HG03196 (cell line): ENCODE data around the gene TRPV6.

Experiments used
- ATAC-seq: cut with Tn5 transposase; IDR thresholded peaks from one replicate; pipeline ENCODE4 v1.9.1; 2021; ENCODE audit not compliant: unreplicated experiment

TRPV6 gene

DNA sequence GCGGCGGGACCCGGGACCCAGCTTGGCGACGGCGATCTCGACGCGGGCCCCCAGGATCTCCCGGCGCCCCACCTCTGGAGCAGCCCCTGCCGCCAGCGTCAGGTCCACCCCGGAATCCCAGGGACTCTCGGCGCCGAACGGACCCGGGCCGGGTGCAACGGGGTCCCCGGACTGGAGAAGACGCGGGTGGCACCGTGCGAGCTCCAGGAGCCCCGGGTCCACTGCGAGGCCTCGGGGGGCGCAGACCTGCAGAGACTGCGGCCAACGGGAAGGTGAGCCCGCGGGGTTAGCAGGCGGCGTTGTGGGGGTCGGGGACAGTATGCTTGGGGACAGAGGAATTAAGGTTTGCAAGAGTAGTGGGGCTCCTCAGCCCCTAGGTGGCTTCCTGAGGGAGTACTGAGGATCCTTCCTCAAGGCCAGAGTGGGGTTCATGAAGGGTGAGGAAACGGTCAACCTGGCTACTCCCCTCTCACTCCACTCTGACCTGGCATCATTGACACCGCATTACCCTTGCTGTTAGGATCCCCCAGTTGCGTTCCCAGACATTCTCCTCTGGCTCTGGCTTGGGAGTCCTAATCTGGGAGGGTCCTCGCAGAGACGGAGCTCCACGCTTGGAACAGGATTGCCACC lies 30.3 kb downstream of the TRPV6 start:
- no peak for ATAC-seq

DNA sequence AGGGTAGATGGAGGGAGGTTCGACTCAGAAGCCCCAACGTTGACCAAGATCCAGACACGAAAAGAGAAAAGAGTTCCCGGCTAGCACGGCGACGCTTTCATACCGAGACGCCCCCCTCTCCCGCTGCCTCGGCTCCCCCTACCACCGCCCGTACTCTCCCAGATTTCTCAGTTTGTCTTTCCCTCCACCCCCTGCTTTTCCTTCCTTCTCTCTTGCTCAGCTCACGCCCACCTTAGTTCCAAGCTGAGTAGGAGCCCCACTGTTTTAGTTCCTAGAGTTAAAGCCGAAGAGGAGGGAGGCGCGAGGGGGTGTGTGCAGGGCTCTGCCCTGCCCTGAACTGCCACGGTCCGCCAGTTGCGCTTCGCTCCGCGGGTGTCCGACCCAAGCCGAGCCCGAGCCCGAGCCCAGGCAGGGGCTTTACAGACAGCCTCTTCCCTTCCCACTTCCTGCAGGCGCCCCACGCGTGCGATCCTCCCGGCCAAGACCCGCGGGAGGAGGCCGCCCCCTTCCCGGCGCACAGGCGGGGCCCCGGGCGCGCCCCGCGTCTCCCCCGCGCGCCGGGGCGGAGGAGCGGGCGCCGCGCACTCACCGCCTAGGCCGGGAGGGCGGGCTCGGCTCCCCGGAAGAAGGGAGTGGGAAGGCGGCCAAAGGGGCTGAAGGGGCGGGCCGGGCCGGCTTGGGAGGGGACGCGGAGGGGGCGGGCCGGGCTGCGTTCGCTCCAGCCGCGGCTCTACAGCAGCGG lies 31.0 kb downstream of the TRPV6 start, which contains the start of gene EPHB6:
TSS of gene EPHB6 (plus strand) at position 705 of the 742 bp plus-strand sequence. CDS start 8,152 bp downstream, outside the sequence.
- peak; percentile 51 for ATAC-seq

- peak; percentile 87 for ATAC-seq
Measured at GRCh38 chr7:142853739-142854371, 31.7 kb downstream of the TRPV6 start.

GRCh38 chr7:142851919-142852318 lies 33.6 kb downstream of the TRPV6 start:
- ATAC-seq, result no peak

DNA sequence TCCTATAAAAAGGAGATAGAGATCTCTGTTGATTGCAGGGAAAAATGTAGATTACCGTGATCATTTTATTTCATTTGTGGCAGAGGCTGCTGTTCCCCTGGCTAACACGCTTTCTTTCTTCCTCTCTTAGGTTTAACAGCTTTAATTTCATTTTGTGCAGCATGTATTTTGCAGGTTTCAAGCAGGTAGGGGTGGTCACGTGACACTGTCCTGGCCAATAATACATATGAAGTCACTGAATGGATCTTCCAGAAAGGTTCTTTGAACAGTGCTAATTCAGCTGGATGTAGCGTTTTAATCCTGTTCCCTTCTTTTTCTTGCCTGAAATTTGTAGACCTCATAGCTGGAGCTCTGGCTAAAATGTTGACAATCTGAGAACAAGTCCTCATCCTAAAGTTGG lies 34.3 kb downstream of the TRPV6 start:
- ATAC-seq, result no peak

- ATAC-seq, result no peak
Measured at GRCh38 chr7:142847353-142847752, 38.2 kb downstream of the TRPV6 start.

DNA sequence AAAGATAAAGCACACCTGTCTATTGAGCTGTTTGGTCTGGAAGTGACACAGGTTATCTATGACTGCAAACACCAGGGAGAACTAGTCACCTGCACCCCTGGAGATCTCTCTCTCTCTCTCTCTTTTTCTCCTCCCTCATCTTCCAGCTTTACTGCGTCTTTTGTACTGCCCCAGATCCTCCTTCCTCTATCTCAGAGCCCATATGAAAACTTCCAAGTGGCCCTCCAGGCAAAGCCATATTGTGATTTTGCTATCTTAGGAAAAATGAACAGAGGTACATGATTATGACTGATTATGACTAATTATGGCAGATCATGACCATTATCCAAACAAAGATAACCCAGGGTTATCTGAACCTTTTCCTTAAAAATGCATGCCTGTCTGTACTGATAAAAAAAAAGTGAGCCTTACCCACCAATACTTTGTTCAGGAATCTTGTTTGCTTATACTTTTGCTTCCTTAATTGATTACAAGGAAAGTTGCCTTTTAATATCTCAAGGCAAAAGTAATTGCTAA lies 43.2 kb downstream of the TRPV6 start:
- no peak for ATAC-seq

DNA sequence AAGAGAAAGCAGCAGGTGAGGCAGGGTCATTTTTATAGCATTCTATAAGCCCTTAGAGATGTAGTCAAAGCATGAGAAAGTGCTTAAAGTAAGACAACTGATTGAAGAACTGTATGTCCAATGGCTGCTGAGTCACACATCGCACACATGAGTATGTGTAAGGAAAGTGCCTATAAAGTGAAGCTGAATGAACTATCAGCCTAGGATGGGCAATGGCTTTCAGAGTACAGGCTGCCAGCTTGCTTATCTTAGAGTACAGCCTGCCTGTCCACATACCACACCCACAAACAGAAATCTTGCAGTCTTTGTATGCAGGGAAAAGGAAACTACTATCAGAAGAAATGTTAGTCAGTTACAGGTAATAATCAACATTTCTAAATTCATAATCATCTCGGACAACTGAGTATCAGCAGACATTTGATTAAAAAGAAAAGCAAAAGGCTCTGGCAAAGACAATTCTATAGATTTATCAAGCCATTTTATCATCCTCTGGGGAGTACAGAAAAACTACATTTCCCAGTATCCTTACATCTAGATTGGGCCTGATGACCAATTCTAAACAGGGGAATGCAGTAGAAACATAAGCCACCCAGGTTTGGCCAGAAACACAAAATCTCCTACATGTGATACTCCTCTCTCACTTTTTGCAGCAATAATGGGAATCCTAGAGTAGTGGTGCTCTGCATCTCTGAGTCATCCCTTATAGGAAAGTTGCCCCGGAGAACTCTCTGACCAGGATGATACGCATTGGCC lies 46.9 kb downstream of the TRPV6 start:
- no peak for ATAC-seq

DNA sequence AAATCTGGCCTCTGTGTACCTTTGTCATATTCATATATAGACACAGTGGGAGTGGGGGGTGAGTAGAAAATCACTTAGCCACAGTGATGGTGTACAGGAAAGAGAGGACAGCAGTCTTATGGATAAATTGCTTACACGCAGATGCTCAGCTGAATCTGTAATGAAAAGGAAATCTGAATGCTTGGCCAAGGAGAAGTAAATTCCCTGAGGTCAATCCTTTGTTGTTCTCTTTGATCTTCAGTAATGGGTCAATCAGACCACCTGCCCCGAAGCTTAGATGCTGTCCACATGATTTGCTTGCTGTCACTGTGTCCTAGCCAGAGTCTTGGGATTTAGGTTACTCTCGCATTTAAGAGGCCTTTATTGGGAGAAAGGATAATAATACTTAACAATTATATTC lies 49.1 kb downstream of the TRPV6 start:
- no peak for ATAC-seq

GRCh38 chr7:142835487-142835886 lies 50.1 kb downstream of the TRPV6 start:
- ATAC-seq, result no peak

DNA sequence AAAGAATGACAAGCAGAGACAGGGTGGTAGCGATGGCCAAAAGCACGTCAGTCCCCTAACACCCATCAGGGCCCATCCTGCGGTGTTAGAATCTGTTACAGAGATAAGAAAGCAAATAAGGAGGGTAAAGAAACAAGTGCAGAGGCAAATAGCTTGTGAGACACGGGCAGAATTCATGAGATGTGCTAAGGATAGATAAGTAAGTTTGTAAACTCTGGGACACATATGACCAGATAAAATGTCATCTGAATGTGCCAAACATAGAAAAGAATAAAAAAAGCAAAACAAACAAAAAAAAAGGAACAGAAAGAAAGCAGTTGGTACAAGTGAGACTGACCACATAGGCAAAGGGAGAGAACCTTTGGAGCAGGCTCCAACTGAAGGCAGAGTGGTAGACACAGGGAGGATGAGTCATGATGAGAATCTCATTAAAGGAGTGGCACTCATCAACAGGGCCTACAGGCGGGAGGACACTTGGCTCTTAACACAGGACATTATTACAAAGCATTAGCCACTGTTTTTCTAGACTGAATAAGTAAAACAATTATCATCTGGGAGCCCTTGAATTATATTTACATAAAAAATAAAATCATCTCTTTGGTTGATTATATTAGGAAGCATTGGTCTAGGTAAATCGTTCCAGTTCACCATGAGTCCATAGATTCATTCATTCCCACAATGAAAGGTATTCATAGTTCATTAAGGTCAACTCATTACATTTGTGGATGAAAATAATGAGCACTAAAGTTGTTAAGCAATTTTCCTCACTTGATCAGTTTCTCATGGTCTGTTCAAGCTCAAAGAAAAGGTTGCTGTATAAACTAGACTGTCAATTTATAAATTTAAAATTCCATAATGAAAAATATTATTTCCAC lies 52.1 kb downstream of the TRPV6 start:
- peak; percentile 90 for ATAC-seq

GRCh38 chr7:142832417-142832816 lies 53.1 kb downstream of the TRPV6 start:
- no peak for ATAC-seq

- ATAC-seq, result no peak
Measured at GRCh38 chr7:142827951-142828500, 57.5 kb downstream of the TRPV6 start.

GRCh38 chr7:142822714-142823113 lies 62.8 kb downstream of the TRPV6 start:
- ATAC-seq, result no peak
